ENCODE measurements around the gene PIGR. TPM values are rescaled to one million over a fixed set of nuclear protein-coding genes. Genes with fewer than 3 reads are reported as not detected.

PIGR gene
- total and polyA plus RNA-seq, 7 donors: 0.06 to 0.64 (median 0.48) TPM

GRCh38 chr1:206970446-206970845 lies 24.2 kb upstream of the PIGR start, which contains the start of gene FCAMR:
Gene FCAMR, minus strand, starts transcription at chr1:206970460. Its CDS starts 335 bp downstream, at chr1:206970125.
- H3K4me3 ChIP-seq: no peak within 1 kb of the TSS
- intact Hi-C loops (cut with DNase I): no loop called here
- H3K27me3 ChIP-seq (ENCODE audit: insufficient read depth in 3 of 3, low read length in 2 of 3): peaks cover 0 to 11% (median 0%) of the 10 kb centered on the region in 3 donors
- no peaks in the 10 kb centered on the region for H3K4me1 ChIP-seq
- H3K27ac ChIP-seq: no peak within 1 kb of the TSS
- 29 to 60% (median 30%) methylated on average over 2 of the region's 2 CpGs for WGBS, 3 donors
- H3K9me3 ChIP-seq: no peaks in the 10 kb centered on the region
- DNase-seq (no peak), ATAC-seq (no peak)
- no peak for TF ChIP-seq CTCF (IDR thresholded peaks at IDR 0.05)
- no peaks in the 10 kb centered on the region for H3K36me3 ChIP-seq (ENCODE audit: insufficient read depth in 1 of 2, low read depth in 1 of 2)

- 77 to 78% (median 77%) methylated on average over 5 of the region's 5 CpGs for WGBS, 3 donors
- no peak for DNase-seq
Observed at GRCh38 chr1:206969090-206969489, 22.8 kb upstream of the PIGR start.

GRCh38 chr1:206967096-206967849 lies 21.0 kb upstream of the PIGR start:
- 67 to 73% (median 71%) methylated on average over 8 of the region's 8 CpGs for WGBS, 3 donors
- H3K27me3 ChIP-seq (ENCODE audit: insufficient read depth in 3 of 3, low read length in 2 of 3): peaks cover 0 to 11% (median 0%) of the 10 kb centered on the region in 3 donors
- intact Hi-C loops (cut with DNase I): no loop called here

More at GRCh38 chr1:206969090-206969489, 22.8 kb upstream of the PIGR start:
- no peak for TF ChIP-seq CTCF (IDR thresholded peaks at IDR 0.05)
- Histone ChIP-seq H3K4me1 (no peaks in the 10 kb centered on the region), H3K4me3 (no peak overlapping the region), H3K27ac (no peak overlapping the region), H3K27me3 (ENCODE audit: insufficient read depth in 3 of 3, low read length in 2 of 3) (peaks cover 0 to 11% (median 0%) of the 10 kb centered on the region in 3 donors), H3K36me3 (ENCODE audit: insufficient read depth in 1 of 2, low read depth in 1 of 2) (no peaks in the 10 kb centered on the region), H3K9me3 (no peaks in the 10 kb centered on the region)
- ATAC-seq: no peak
- intact Hi-C loops (cut with DNase I): no loop called here

GRCh38 chr1:206965781-206966180 lies 19.5 kb upstream of the PIGR start:
- intact Hi-C loops (cut with DNase I): no loop called here
- H3K4me1 ChIP-seq: no peaks in the 10 kb centered on the region
- WGBS, 3 donors: 81 to 83% (median 82%) methylated on average over 2 of the region's 2 CpGs
- no peak for DNase-seq
- TF ChIP-seq CTCF (IDR thresholded peaks at IDR 0.05): no peak
- H3K36me3 ChIP-seq (ENCODE audit: insufficient read depth in 1 of 2, low read depth in 1 of 2): no peaks in the 10 kb centered on the region
- ATAC-seq: no peak
- peaks cover 0 to 7% (median 0%) of the 10 kb centered on the region in 3 donors for H3K27me3 ChIP-seq (ENCODE audit: insufficient read depth in 3 of 3, low read length in 2 of 3)
- no peak overlapping the region for H3K27ac ChIP-seq
- no peaks in the 10 kb centered on the region for H3K9me3 ChIP-seq
- no peak overlapping the region for H3K4me3 ChIP-seq

More at GRCh38 chr1:206967096-206967849, 21.0 kb upstream of the PIGR start:
- Histone ChIP-seq H3K27ac (no peak overlapping the region), H3K4me1 (no peaks in the 10 kb centered on the region), H3K4me3 (no peak overlapping the region), H3K36me3 (ENCODE audit: insufficient read depth in 1 of 2, low read depth in 1 of 2) (no peaks in the 10 kb centered on the region), H3K9me3 (no peaks in the 10 kb centered on the region)
- ATAC-seq (no peak), DNase-seq (no peak)
- no peak for TF ChIP-seq CTCF (IDR thresholded peaks at IDR 0.05)
